ENCODE data around the gene PRKN.

The PRKN gene

GRCh38 chr6:162181741-162182401, 545.7 kb downstream of the PRKN start:
- DNase-seq (ENCODE audit: low spot score): no peak

- DNase-seq (ENCODE audit: low spot score): no peak
Measured at GRCh38 chr6:162181111-162181510, 546.5 kb downstream of the PRKN start.

- DNase-seq (ENCODE audit: low spot score): no peak
Measured at GRCh38 chr6:162179196-162179951, 548.2 kb downstream of the PRKN start.

- DNase-seq (ENCODE audit: low spot score): no peak
Measured at GRCh38 chr6:162178666-162179065, 548.9 kb downstream of the PRKN start.

GRCh38 chr6:162178266-162178665, 549.3 kb downstream of the PRKN start:
- no peak for DNase-seq (ENCODE audit: low spot score)

GRCh38 chr6:162177746-162178145, 549.8 kb downstream of the PRKN start:
- DNase-seq (ENCODE audit: low spot score): no peak

GRCh38 chr6:162173466-162173865, 554.1 kb downstream of the PRKN start:
- no peak for DNase-seq (ENCODE audit: low spot score)

- no peak for DNase-seq (ENCODE audit: low spot score)
Measured at GRCh38 chr6:162165479-162165878, 562.1 kb downstream of the PRKN start.

- DNase-seq (ENCODE audit: low spot score): no peak
Measured at GRCh38 chr6:162157167-162157870, 570.2 kb downstream of the PRKN start.

- no peak for DNase-seq (ENCODE audit: low spot score)
Measured at GRCh38 chr6:162156146-162156545, 571.4 kb downstream of the PRKN start.

- DNase-seq (ENCODE audit: low spot score): no peak
Measured at GRCh38 chr6:162154930-162155329, 572.6 kb downstream of the PRKN start.

- DNase-seq (ENCODE audit: low spot score): no peak
Measured at GRCh38 chr6:162154001-162154400, 573.6 kb downstream of the PRKN start.

GRCh38 chr6:162153120-162153519, 574.4 kb downstream of the PRKN start:
- DNase-seq (ENCODE audit: low spot score): no peak

GRCh38 chr6:162151021-162151665, 576.4 kb downstream of the PRKN start:
- DNase-seq (ENCODE audit: low spot score): no peak

- DNase-seq (ENCODE audit: low spot score): no peak
Measured at GRCh38 chr6:162150295-162150694, 577.3 kb downstream of the PRKN start.

- DNase-seq (ENCODE audit: low spot score): no peak
Measured at GRCh38 chr6:162149786-162150185, 577.8 kb downstream of the PRKN start.

- no peak for DNase-seq (ENCODE audit: low spot score)
Measured at GRCh38 chr6:162147805-162148204, 579.8 kb downstream of the PRKN start.

GRCh38 chr6:162147281-162147680, 580.3 kb downstream of the PRKN start:
- no peak for DNase-seq (ENCODE audit: low spot score)

- DNase-seq (ENCODE audit: low spot score): no peak
Measured at GRCh38 chr6:162140251-162140852, 587.2 kb downstream of the PRKN start.

GRCh38 chr6:162125659-162126058, 601.9 kb downstream of the PRKN start:
- DNase-seq (ENCODE audit: low spot score): no peak

GRCh38 chr6:162124710-162125435, 602.7 kb downstream of the PRKN start:
- no peak for DNase-seq (ENCODE audit: low spot score)
